ENCODE measurements around the gene ECD.

Gene ECD

DNA sequence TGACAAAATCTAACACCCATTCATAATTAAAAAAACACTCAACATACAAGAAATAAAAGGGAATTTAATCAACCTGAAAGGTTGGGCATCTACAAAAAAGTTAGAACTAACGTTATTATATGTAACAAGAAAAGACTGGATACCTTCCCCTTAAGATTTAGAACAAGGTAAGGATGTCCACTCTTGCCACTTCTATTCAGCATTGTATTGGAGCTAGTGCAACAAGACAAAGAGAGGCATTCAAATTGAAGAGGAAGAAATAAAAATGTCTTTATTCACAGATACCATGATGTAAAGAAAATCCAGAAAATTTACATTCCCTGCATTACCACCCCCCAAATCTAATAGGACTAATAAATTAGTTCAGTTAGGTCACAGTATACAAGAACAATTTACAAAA lies 18.5 kb upstream of the ECD start:
- Histone ChIP-seq H3K9me3 (ENCODE audit: control insufficient read depth, insufficient read depth, low read length) (no peaks in the 10 kb centered on the region), H3K27me3 (ENCODE audit: control insufficient read depth, insufficient read depth, low read length) (no peaks in the 10 kb centered on the region), H3K36me3 (ENCODE audit: control insufficient read depth, insufficient read depth, low read length) (no peaks in the 10 kb centered on the region), H3K4me1 (ENCODE audit: control insufficient read depth, insufficient read depth, low read length) (no peaks in the 10 kb centered on the region), H3K4me3 (ENCODE audit: low read length) (no peak overlapping the region), H3K27ac (ENCODE audit: low read length) (no peak overlapping the region)
- no CpG with 5 or more reads among the region's 1 CpG for WGBS (ENCODE audit: insufficient coverage, insufficient read length)
- no peak for DNase-seq (ENCODE audit: low read depth, low spot score)

- Histone ChIP-seq H3K4me3 (ENCODE audit: low read length) (no peak overlapping the region), H3K9me3 (ENCODE audit: control insufficient read depth, insufficient read depth, low read length) (no peaks in the 10 kb centered on the region), H3K27ac (ENCODE audit: low read length) (no peak overlapping the region), H3K36me3 (ENCODE audit: control insufficient read depth, insufficient read depth, low read length) (no peaks in the 10 kb centered on the region), H3K4me1 (ENCODE audit: control insufficient read depth, insufficient read depth, low read length) (no peaks in the 10 kb centered on the region), H3K27me3 (ENCODE audit: control insufficient read depth, insufficient read depth, low read length) (no peaks in the 10 kb centered on the region)
- no peak for DNase-seq (ENCODE audit: low read depth, low spot score)
- no CpG with 5 or more reads among the region's 3 CpGs for WGBS (ENCODE audit: insufficient coverage, insufficient read length)
These were observed 16.0 kb upstream of the ECD start for GRCh38 chr10:73183667-73184281.

- no peak overlapping the region for H3K4me3 ChIP-seq (ENCODE audit: low read length)
- WGBS (ENCODE audit: insufficient coverage, insufficient read length) = no CpG with 5 or more reads among the region's 2 CpGs
- H3K4me1 ChIP-seq (ENCODE audit: control insufficient read depth, insufficient read depth, low read length) = no peaks in the 10 kb centered on the region
- no peaks in the 10 kb centered on the region for H3K36me3 ChIP-seq (ENCODE audit: control insufficient read depth, insufficient read depth, low read length)
- no peak for DNase-seq (ENCODE audit: low read depth, low spot score)
- H3K9me3 ChIP-seq (ENCODE audit: control insufficient read depth, insufficient read depth, low read length) = no peaks in the 10 kb centered on the region
- no peak overlapping the region for H3K27ac ChIP-seq (ENCODE audit: low read length)
- no peaks in the 10 kb centered on the region for H3K27me3 ChIP-seq (ENCODE audit: control insufficient read depth, insufficient read depth, low read length)
These were observed 14.8 kb upstream of the ECD start for GRCh38 chr10:73182568-73182967.

DNA sequence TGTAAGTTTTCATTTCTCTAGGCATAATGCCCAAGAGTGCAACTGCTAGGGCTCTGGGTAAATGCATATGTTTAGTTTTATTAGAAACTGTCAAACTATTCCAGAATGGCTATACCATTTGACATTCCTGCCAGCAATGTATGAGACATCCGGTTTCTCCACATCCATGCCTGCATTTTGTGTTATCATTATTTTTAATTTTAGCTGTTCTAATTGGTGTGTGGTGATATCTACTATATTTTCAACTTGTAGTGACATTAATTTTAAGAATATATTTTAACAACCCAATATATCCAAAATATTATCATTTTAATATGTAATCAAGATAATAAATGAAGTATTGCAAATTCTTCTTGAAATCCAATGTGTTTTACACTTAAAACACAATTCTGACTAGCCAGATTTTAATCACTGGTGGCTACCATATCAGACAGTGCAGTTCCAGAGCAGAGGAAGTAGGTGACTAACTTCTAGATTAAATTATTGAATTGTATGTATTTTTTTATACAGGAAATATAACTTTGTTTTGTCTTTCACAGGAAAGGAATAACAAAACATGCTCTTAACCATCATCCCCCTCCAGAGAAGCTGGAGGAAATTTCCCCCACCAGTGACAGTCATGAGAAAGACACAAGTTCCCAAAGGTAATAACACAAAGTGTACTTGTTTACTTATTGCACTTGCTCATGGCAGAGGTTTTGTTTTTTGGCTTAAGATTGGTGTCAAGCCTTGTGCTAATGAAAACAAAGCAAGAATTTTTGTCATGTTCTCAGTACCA lies 6.5 kb upstream of the ECD start:
- no peak overlapping the region for H3K4me3 ChIP-seq (ENCODE audit: low read length)
- H3K36me3 ChIP-seq (ENCODE audit: control insufficient read depth, insufficient read depth, low read length) = no peaks in the 10 kb centered on the region
- no peaks in the 10 kb centered on the region for H3K27me3 ChIP-seq (ENCODE audit: control insufficient read depth, insufficient read depth, low read length)
- H3K27ac ChIP-seq (ENCODE audit: low read length) = no peak overlapping the region
- no CpG with 5 or more reads among the region's 1 CpG for WGBS (ENCODE audit: insufficient coverage, insufficient read length)
- no peaks in the 10 kb centered on the region for H3K4me1 ChIP-seq (ENCODE audit: control insufficient read depth, insufficient read depth, low read length)
- DNase-seq (ENCODE audit: low read depth, low spot score) = no peak
- no peaks in the 10 kb centered on the region for H3K9me3 ChIP-seq (ENCODE audit: control insufficient read depth, insufficient read depth, low read length)

GRCh38 chr10:73172867-73173266 lies 5.1 kb upstream of the ECD start:
- H3K27ac ChIP-seq (ENCODE audit: low read length) = no peak overlapping the region
- DNase-seq (ENCODE audit: low read depth, low spot score) = no peak
- H3K36me3 ChIP-seq (ENCODE audit: control insufficient read depth, insufficient read depth, low read length) = no peaks in the 10 kb centered on the region
- no peaks in the 10 kb centered on the region for H3K9me3 ChIP-seq (ENCODE audit: control insufficient read depth, insufficient read depth, low read length)
- no peaks in the 10 kb centered on the region for H3K27me3 ChIP-seq (ENCODE audit: control insufficient read depth, insufficient read depth, low read length)
- no peaks in the 10 kb centered on the region for H3K4me1 ChIP-seq (ENCODE audit: control insufficient read depth, insufficient read depth, low read length)
- no peak overlapping the region for H3K4me3 ChIP-seq (ENCODE audit: low read length)

DNA sequence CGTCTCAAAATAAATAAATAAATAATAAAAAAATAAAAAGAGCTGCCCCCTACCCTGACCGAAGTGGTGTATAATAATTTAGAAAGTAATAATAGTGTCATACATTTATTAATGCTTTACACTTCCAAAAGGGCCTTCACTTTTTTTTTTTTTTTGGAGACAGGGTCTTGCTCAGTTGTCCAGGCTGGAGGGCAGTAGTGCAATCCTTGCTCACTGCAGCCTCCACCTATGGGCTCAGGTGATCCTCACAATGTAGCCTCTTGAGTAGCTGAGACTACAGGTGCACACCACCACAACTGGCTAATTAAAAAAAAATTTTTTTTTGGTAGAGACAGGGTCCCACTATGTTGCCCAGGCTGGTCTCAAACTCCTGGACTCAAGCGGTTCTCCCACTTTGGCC lies 1.5 kb upstream of the ECD start:
- no CpG with 5 or more reads among the region's 3 CpGs for WGBS (ENCODE audit: insufficient coverage, insufficient read length)
- no peak overlapping the region for H3K4me3 ChIP-seq (ENCODE audit: low read length)

GRCh38 chr10:73168465-73168803 lies 626 bp upstream of the ECD start:
- Histone ChIP-seq H3K27ac (ENCODE audit: low read length) (no peak overlapping the region), H3K4me3 (ENCODE audit: low read length) (peak overlapping the region; percentile 85; the same call in 1 of the 2 replicates), H3K36me3 (ENCODE audit: control insufficient read depth, insufficient read depth, low read length) (no peaks in the 10 kb centered on the region; the same call in 1 of the 2 replicates), H3K9me3 (ENCODE audit: control insufficient read depth, insufficient read depth, low read length) (no peaks in the 10 kb centered on the region), H3K27me3 (ENCODE audit: control insufficient read depth, insufficient read depth, low read length) (no peaks in the 10 kb centered on the region), H3K4me1 (ENCODE audit: control insufficient read depth, insufficient read depth, low read length) (no peaks in the 10 kb centered on the region)
- WGBS (ENCODE audit: insufficient coverage, insufficient read length) = no CpG with 5 or more reads among the region's 6 CpGs
- DNase-seq (ENCODE audit: low read depth, low spot score) = no peak

More for the DNA sequence above, 1.5 kb upstream of the ECD start:
- Histone ChIP-seq H3K27me3 (ENCODE audit: control insufficient read depth, insufficient read depth, low read length) (no peaks in the 10 kb centered on the region), H3K4me1 (ENCODE audit: control insufficient read depth, insufficient read depth, low read length) (no peaks in the 10 kb centered on the region), H3K9me3 (ENCODE audit: control insufficient read depth, insufficient read depth, low read length) (no peaks in the 10 kb centered on the region), H3K36me3 (ENCODE audit: control insufficient read depth, insufficient read depth, low read length) (no peaks in the 10 kb centered on the region), H3K27ac (ENCODE audit: low read length) (no peak overlapping the region)
- DNase-seq (ENCODE audit: low read depth, low spot score) = no peak

- DNase-seq (ENCODE audit: low read depth, low spot score) = no peak
- H3K27me3 ChIP-seq (ENCODE audit: control insufficient read depth, insufficient read depth, low read length) = no peaks in the 10 kb centered on the region
- H3K36me3 ChIP-seq (ENCODE audit: control insufficient read depth, insufficient read depth, low read length) = peaks cover 6% of the 10 kb centered on the region; the same call in 1 of the 2 replicates
- no CpG with 5 or more reads among the region's 5 CpGs for WGBS (ENCODE audit: insufficient coverage, insufficient read length)
- H3K4me1 ChIP-seq (ENCODE audit: control insufficient read depth, insufficient read depth, low read length) = no peaks in the 10 kb centered on the region
- H3K4me3 ChIP-seq (ENCODE audit: low read length) = peak overlapping the region; percentile 85
- H3K9me3 ChIP-seq (ENCODE audit: control insufficient read depth, insufficient read depth, low read length) = no peaks in the 10 kb centered on the region
- H3K27ac ChIP-seq (ENCODE audit: low read length) = no peak overlapping the region
These were observed 388 bp downstream of the ECD start for GRCh38 chr10:73167458-73167782.

GRCh38 chr10:73166972-73167371 lies 836 bp downstream of the ECD start:
- no peaks in the 10 kb centered on the region for H3K9me3 ChIP-seq (ENCODE audit: control insufficient read depth, insufficient read depth, low read length)
- H3K4me3 ChIP-seq (ENCODE audit: low read length) = no peak overlapping the region
- peaks cover 6% of the 10 kb centered on the region; the same call in 1 of the 2 replicates for H3K36me3 ChIP-seq (ENCODE audit: control insufficient read depth, insufficient read depth, low read length)
- H3K27me3 ChIP-seq (ENCODE audit: control insufficient read depth, insufficient read depth, low read length) = no peaks in the 10 kb centered on the region
- no peak overlapping the region for H3K27ac ChIP-seq (ENCODE audit: low read length)
- DNase-seq (ENCODE audit: low read depth, low spot score) = no peak
- H3K4me1 ChIP-seq (ENCODE audit: control insufficient read depth, insufficient read depth, low read length) = no peaks in the 10 kb centered on the region
- no CpG with 5 or more reads among the region's 2 CpGs for WGBS (ENCODE audit: insufficient coverage, insufficient read length)

DNA sequence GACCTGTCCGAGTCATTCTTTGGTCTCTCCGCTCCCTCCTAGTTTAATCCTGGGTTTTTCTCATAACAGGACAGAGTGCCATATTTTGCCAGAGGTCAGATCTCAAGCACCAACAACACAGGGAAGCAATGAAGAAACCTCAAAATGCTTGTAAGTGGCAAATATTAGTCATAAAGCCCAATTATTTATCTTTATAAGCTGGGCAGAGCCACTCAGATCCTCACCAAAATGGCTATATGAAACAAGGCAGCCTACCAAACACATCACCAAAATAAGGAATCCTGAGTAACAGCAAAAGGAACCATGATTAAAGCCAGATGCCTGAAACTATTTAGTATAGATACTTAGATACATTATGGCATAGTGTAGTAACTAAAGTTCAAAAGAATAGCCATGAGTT lies 4.7 kb downstream of the ECD start:
- Histone ChIP-seq H3K9me3 (ENCODE audit: control insufficient read depth, insufficient read depth, low read length) (no peaks in the 10 kb centered on the region), H3K27me3 (ENCODE audit: control insufficient read depth, insufficient read depth, low read length) (no peaks in the 10 kb centered on the region), H3K4me3 (ENCODE audit: low read length) (no peak overlapping the region), H3K36me3 (ENCODE audit: control insufficient read depth, insufficient read depth, low read length) (peaks cover 8% of the 10 kb centered on the region; the same call in 1 of the 2 replicates), H3K4me1 (ENCODE audit: control insufficient read depth, insufficient read depth, low read length) (no peaks in the 10 kb centered on the region), H3K27ac (ENCODE audit: low read length) (no peak overlapping the region)
- no CpG with 5 or more reads among the region's 2 CpGs for WGBS (ENCODE audit: insufficient coverage, insufficient read length)
- no peak for DNase-seq (ENCODE audit: low read depth, low spot score)

GRCh38 chr10:73161662-73162061 lies 6.1 kb downstream of the ECD start:
- Histone ChIP-seq H3K4me1 (ENCODE audit: control insufficient read depth, insufficient read depth, low read length) (no peaks in the 10 kb centered on the region), H3K9me3 (ENCODE audit: control insufficient read depth, insufficient read depth, low read length) (no peaks in the 10 kb centered on the region), H3K36me3 (ENCODE audit: control insufficient read depth, insufficient read depth, low read length) (peaks cover 8% of the 10 kb centered on the region; the same call in 1 of the 2 replicates), H3K27ac (ENCODE audit: low read length) (no peak overlapping the region), H3K4me3 (ENCODE audit: low read length) (no peak overlapping the region), H3K27me3 (ENCODE audit: control insufficient read depth, insufficient read depth, low read length) (no peaks in the 10 kb centered on the region)
- no peak for DNase-seq (ENCODE audit: low read depth, low spot score)
- WGBS (ENCODE audit: insufficient coverage, insufficient read length) = no CpG with 5 or more reads among the region's 3 CpGs
